ENCODE measurements around the gene AMHR2.
A peak's percentile ranks its signal among the peaks of the same experiment; 100 is the strongest.
"Not testable (repeated sequence)": the region's sequence is repeated elsewhere in the genome, so short reads cannot be mapped to it uniquely, and the experiment has no call there.

The AMHR2 gene

DNA sequence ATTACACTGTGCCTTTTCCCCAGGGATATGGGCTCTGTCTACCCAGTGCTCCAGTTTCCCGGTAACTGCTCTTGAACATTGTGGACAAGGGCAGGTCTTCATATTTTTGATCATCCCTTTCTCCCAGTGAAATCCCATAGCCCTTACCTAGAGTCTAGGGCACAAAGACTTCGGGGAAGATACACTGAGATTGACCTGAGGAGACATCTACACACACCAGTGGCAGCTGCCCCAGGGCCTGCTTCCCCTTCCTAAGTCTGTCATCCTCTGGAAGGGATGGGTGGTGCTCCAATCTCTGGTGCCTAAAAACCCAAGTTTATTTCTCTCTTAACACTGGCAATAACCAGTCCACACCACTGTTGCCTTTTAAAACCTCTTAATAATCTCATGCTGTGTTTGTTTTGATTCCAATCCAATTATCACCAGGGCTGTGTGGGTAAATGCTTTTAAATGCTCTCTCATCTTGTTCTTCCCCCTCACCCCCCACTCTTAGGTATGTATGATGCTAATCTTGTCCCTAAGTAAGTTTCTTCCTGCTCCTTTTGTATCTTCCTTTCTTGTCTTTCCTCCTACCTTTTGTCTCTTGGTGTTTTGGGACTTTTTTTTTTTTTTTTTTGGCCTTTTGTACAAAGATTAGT is 7.8 kb upstream of the AMHR2 start:
- not testable (repeated sequence) for DNase-seq

DNA sequence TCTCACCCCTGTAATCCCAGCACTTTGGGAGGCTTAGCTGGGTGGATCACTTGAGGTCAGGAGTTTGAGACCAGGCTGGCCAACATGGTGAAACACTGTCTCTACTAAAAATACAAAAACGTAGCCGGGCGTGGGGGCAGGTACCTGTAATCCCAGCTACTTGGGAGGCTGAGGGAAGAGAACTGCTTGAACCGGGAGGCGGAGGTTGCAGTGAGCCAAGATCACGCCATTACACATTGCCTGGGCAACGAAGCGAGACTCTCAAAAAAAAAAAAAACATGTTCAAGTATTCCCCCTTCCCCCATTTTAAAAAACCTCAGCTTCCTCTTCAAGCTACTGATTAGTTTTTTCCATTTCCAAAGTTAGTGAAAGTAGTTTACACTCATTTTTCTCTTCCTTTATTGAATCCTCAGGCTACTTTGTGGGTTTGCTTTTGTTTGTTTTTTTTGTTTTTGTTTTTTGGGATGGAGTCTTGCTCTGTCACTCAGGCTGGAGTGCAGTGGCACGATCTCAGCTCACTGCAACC is 6.3 kb upstream of the AMHR2 start:
- not testable (repeated sequence) for DNase-seq

DNA sequence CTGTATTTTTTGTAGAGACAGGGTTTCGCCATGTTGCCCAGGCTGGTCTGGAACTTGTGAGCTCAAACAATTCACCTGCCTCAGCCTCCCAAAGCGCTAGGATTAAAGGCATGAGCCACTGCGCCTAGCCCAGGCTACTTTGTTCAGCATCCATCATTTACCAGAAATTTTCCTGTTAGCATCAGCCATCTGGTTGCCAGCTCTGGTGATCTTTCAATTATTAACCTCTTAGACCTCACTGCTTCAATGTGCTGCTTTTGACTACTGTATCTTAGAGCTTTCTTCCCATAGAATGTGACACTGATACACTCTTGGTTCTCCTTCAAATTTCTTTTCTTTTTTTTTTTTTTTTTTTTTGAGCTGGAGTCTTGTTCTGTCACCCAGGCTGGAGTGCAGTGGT is 5.4 kb upstream of the AMHR2 start:
- DNase-seq = no peak

DNA sequence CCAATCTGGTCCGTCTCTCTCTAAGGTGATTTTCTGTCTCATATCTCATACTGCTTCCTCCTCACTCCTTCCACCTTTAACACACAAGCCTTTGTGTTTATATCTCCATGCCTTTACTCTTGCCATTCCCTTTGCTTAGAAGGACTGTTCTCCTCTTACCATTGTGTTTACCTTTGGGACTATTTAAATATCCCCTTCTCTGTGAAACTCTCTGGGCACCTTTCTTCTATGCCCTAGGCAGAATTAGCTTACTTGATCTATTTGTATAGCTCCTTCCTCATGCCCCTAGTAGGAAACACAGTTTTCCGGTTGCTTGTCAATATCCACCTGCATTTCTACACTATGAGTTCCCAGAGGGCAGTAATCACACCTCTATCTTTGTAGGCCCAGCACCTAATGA is 3.9 kb upstream of the AMHR2 start:
- no peak for DNase-seq

DNA sequence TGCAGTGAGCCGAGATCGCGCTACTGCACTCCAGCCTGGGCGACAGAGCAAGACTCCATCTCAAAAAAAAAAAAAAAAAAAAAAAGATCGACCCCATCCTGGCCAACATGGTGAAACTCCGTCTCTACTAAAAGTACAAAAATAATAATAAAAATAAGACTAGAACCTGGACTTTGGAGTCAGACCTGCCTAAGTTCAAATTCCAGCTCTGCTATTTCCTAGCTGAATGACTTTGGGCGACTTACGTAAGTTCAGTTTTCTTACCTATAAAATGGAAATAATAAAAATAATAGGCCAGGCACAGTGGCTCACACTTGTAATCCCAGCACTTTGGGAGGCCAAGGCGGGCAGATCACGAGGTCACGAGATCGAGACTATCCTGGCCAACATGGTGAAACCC is 1.4 kb upstream of the AMHR2 start:
- DNase-seq = not testable (repeated sequence)

DNA sequence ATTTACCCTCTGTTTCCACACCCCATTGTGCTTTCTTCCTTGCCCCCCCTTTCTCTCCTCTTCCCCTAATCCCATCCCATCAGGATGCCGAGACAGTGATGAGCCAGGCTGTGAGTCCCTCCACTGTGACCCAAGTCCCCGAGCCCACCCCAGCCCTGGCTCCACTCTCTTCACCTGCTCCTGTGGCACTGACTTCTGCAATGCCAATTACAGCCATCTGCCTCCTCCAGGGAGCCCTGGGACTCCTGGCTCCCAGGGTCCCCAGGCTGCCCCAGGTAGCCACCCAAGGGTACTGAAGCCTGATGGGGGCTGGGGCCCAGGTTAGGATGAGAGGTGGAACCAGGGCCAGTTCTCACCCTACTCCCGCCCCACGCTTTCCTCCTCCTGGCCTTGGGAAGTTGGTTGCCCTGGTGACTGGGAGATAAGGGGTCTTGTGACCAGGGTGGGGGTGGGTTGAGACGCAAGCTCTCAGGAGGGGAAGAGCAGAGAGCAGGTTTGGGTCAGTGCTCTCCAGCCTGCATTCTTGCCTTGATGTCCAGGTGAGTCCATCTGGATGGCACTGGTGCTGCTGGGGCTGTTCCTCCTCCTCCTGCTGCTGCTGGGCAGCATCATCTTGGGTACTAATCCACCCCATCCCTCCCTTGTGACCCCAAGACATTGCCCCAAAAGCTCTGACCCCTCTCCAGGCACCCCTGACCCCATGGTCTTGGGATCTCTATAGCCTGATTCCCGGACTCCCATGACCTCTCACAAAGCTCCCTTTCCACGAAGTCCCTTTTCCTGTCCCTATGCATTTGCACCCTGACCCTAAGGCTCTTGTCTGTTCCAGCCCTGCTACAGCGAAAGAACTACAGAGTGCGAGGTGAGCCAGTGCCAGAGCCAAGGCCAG is 1.2 kb downstream of the AMHR2 start:
- no peak for DNase-seq

DNA sequence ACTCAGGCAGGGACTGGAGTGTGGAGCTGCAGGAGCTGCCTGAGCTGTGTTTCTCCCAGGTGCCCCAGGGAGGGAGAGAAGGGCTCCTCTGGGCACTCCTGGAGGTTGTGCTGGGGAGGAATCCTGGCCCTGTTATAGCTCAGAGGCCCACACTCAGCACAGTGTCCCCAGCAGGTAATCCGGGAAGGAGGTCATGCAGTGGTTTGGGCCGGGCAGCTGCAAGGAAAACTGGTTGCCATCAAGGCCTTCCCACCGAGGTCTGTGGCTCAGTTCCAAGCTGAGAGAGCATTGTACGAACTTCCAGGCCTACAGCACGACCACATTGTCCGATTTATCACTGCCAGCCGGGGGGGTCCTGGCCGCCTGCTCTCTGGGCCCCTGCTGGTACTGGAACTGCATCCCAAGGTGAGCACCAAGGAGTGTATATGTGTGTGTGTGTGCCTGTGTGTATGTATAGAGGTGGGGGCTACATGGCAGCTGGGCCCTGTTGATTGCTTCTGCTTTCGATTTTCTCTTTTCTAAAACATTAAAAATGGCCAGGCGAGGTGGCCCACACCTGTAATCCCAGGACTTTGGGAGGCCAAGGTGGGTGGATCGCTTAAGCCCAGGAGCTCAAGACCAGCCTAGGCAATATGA is 2.0 kb downstream of the AMHR2 start:
- DNase-seq = no peak

DNA sequence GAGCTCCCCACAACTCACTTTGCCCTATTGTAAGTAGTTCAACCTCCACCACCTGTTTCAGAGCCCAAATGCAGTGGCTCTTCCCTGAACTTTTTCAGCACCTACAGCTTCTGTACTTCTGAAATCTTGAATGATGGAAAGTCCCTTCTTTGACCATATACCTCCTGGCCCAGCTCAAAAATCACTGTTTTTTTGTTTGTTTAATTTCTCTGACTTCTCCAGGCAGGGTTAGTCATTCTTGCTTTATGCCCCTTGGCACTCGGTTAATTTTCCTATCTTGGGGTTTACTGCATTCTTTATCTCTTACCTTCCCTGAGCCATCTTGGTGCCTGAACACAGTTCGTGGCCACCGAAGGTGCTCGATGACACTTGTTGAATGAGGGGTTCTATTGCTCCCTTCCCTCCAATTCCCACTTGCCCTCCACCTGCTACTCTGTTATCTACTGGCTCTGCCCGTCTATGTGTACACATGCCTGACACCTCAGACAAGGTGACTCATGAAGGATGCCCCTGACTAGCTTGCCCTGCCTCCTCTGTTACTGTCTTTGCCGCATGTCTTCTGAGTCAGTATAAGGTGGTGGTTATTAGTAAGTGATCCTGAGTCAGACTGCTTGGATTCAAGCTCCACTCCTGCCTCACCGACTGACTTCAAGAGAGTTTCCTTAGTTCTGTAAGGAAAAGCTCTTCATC is 4.4 kb downstream of the AMHR2 start:
- no peak for DNase-seq

DNA sequence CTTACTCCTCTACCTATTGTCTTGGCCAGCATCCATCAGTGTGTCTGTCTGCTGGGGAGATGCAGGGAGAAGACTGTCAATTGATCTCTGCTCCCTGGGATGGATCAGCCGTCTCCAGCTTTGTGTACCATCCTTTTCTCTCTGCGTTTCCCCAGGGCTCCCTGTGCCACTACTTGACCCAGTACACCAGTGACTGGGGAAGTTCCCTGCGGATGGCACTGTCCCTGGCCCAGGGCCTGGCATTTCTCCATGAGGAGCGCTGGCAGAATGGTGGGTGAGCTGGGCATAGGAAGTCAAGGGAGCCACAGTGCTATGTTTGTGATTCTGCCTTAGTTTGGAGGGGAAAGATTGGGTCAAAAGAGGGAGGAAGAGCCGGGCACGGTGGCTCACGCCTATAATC is 5.1 kb downstream of the AMHR2 start:
- no peak for DNase-seq

DNA sequence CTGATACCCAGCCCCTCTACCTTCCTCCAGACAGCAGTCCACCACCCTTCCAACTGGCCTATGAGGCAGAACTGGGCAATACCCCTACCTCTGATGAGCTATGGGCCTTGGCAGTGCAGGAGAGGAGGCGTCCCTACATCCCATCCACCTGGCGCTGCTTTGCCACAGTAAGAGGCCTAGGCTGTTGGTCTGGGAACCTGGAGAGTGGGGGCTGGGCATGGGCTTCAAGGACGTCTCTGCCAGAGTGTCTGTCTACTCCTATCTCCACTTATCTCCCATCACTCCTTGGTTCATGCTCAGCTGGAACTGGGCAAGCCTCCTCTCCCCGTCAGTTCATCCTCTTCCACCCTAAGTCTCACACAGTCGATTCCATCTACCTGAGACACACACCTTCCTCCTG is 6.5 kb downstream of the AMHR2 start:
- DNase-seq = no peak

DNA sequence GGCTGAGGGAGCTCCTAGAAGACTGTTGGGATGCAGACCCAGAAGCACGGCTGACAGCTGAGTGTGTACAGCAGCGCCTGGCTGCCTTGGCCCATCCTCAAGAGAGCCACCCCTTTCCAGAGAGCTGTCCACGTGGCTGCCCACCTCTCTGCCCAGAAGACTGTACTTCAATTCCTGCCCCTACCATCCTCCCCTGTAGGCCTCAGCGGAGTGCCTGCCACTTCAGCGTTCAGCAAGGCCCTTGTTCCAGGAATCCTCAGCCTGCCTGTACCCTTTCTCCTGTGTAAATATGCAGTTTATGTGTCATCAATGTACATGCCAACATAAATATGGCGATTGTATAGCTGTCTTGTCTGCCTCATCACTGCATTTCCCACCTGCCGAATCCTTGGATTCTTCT is 7.5 kb downstream of the AMHR2 start:
- no peak for DNase-seq

DNA sequence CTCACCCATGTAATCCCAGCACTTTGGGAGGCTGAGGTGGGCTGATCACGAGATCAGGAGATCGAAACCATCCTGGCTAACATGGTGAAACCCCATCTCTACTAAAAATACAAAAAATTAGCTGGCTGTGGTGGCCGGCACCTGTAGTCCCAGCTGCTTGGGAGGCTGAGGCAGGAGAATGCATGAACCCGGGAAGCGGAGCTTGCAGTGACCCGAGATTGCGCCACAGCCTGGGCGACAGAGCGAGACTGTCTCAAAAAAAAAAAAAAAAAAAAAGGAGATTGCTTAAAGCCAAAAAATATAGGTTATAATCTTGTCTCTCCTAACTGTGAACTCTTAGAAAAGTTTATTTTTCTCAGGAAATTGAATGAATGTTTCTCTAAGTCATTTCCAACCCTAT is 11.7 kb downstream of the AMHR2 start:
- not testable (repeated sequence) for DNase-seq

DNA sequence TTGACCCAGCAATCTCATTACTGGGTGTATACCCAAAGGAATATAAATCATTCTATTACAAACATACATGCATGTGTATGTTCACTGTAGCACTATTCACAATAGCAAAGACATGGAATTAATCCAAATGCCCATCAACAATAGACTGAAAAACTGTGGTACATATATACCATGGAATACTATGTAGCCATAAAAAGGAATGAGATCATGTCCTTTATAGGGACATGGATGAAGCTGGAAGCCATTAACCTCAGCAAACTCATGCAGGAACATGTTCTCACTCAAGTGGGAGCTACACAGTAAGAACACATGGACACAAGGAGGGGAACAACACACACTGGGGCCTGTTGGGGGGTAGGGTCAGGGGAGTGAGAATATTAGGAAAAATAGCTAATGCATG is 15.9 kb downstream of the AMHR2 start:
- not testable (repeated sequence) for DNase-seq

DNA sequence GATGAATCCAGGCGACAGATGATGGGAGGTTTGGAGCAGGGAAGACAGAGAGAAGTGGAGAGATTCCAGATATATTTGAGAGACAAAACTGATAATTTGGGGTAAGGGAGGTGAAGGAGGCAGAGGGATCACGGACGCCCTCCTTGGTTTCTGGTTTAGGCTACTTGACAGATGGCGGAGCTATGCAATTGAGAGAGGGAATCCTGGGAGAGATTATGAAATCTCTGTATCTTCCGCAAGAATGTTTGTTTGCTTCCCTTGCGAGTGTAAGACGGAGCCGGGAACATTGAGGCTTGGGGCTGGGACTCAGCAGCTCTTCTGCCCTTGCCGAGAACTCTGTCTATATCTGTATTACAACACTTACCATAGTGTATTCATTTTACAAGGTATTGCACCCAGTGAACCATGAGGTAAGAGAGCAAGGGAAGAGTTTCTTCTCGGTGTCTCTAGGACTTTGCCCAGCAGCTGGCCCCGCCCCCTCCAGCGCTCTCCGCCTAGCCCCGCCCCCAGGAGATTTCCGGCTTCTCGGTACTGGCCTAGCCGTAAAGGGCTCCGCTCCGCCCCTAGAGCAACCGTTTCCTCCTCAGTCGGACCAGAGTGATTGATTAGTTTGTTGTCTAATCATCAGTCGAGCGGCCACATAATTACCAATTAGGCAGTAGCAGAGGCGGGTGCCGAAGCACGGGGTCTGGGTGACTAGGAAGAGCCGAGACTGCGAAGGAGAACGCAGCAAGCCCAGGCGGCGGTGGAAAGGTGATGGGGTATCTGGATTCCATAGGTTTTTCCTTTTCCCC is 17.6 kb downstream of the AMHR2 start, which contains the start of gene PRR13:
Gene PRR13 (plus strand): TSS at position 695 of the 794 bp plus-strand sequence. CDS start 981 bp downstream, outside the sequence.
- peak; percentile 97 for DNase-seq

DNA sequence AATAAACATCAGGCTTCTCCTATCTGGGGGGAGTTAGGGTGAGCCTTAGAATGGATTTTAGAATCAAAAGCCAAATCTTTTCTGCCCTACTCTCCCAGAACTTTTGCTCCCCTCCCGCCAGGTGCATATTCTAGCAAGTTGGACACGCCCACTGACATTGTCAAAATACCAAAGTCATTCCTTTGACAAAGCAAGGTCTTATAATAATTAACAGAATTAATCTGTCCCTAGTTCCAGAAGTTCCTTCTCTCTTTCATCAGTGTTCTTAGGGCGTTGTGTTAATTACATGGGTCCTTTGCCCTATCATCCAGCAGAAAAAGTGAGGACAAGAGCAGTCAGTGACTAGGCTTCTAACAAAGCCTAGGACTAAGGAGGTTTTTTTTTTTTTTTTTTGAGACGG is 20.3 kb downstream of the AMHR2 start:
- DNase-seq = no peak

DNA sequence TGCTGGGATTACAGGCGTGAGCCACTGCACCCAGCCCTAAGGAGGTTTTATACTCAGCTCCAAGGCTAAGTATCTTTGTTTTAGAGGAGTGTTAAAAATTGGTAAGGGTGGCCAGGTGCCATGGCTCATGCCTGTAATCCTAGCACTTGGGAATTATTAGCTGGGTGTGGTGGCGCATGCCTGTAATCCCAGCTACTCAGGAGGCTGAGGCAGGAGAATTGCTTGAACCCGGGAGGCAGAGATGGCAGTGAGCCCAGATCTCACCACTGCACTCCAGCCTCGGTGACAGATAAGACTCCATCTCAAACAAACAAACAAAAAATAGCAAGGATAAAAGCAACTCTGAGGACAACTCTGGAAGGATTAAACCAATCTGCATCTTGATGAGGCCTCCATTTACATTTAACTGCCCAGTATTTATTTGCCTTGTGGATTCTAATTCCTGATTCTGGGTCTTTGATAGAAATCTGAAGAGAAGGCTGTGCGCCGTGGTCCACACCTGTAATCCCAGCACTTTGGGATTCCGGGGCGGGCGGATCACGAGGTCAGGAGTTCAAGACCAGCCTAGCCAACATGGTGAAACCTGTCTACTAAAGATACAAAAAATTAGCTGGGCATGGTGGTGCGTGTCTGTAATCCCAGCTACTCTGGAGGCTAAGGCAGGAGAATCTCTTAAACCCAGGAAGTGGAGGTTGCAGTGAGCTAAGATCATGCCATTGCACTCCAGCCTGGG is 21.1 kb downstream of the AMHR2 start:
- DNase-seq = not testable (repeated sequence)

DNA sequence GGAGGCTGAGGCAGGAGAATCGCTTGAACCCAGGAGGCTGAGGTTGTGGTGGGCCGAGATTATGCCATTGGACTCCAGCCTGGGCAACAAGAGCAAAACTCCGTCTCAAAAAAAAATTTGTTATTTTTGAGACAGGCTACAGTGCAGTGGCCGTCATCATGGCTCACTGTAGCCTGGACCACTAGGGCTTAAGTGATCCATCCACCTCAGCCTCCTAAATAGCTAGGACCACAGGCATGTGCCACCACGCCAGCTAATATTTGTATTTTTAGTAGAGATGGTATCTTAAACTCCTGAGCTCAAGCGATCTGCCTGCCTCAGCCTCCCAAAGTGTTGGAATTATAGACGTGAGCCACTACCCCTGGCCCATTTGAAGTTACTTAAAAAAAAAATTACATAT is 27.3 kb downstream of the AMHR2 start:
- DNase-seq = no peak

DNA sequence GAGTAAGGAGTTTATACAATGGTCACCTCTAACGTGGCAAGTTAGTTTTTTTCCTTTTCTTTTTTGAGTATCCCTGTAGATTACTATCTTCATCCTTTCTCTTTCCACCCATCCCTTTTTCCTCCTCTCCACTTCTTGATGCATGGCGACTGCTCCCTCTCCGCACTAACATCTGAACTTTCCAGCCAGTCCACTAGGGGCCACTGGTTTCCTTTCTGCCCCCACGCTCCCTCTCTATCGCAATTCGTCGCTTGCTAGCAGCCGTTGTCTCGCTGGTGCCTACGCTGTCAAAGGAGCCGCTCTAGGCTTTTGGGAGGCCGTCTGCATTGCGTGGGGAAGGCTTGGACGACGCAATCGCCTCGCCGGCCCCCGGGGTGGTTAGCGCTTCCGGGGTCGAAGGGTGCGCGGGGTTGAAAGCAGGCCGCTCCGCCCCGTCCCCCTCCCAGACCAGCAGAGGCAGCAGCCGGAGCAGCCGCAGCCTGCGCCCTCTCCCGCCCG is 28.1 kb downstream of the AMHR2 start, which contains the start of gene PCBP2:
Gene PCBP2 (plus strand): TSS at position 442 of the 498 bp plus-strand sequence. CDS start 2,699 bp downstream, outside the sequence.
- peak; percentile 98 for DNase-seq

DNA sequence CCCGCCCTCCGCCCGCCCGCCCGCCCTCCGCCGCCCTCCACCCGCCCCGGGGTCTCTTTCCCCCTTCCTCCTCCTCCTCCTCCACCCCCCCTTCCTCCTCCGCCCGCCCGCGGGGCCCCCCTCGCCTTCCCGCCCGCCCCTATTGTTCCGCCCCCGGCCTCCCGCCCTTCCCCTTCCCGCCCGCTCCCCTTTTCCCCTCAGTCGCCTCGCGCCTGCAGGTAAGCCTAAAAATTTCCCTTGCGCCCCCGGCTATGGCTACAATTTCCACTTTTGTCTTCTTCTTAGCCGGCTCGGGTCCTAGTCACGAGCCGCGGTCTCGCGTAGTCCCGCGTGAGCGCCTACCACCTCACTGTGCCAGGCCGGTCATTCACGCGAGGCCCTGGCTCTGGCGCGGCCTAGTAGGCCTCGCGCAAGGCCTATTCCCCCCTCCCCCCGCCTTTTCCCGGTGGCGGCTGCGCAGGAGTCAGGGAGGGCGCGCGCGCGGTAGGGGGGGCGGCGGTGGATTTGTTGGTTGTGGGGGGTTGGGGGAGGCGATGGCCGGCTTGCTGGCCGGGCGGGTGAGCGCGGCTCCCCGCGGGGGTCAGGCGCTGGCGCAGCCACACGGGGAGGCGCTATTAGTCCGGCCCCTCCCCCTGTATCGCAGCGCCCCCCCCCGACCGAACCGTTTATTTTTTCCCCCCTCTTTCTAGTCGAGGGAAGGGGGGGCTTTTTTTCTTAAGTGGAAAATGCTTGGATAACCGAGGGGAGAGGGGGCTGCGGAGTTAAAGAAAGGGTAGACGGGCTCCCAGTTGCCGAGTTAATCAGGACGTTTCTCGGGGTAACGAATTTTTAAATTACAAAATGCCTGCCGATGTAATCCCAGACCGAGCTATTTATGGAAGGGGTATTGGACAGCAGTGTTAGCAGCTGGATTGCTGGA is 28.8 kb downstream of the AMHR2 start:
- peak; percentile 86 for DNase-seq
